ENCODE results near the gene CCDC88B.

- TF ChIP-seq CTCF (conservative IDR thresholded peaks at IDR 0.05; ENCODE audit: low read depth in 2 of 2) (no peak), EZH2 (IDR thresholded peaks at IDR 0.05; ENCODE audit: low read depth, unreplicated experiment) (no peak), POLR2AphosphoS5 (IDR thresholded peaks at IDR 0.05; ENCODE audit: low read depth) (no peak)
Observed at GRCh38 chr11:64406221-64406946, 66.4 kb downstream of the CCDC88B start.
